ENCODE measurements around the gene GOLGA6A.

The GOLGA6A gene

DNA sequence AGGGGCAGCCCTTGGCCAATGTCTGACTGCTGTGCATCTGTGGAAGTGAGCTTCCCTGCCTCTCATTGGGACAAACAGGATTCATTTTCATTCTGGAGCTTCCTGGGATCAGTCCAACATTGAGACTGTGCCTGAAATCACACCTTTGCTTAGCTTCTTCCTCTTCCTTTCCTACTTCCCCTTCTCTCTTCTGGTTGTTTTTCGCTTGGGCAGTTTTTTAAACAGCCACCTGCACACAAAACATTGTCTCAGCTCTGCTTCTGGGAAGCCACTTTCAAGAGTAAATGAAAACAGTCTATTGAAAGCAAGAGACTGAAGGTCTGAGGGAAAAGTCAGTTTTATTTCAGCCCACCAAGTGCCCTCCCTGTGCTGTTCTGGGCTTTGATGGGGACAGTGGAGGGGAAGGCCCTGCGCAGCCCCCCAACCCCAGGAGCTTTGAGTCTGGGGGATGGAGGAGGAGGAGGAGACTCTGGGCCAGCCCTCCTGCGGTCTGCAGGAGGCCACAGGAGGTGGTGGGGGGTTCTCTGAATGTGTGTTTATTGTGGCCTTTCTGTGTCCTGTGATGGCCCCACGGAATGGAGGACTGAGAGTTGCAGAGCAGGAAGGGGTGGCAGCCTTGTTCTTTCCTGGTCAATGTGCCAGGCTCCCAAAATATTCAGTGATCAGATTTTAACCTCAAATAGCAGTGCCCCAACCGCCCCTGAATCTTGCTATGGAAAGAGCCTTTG, 40.2 kb upstream of the GOLGA6A start:
- H3K4me3 ChIP-seq (ENCODE audit: low read length), result peak overlapping the region; percentile 37
- H3K4me1 ChIP-seq (ENCODE audit: control insufficient read depth, low read length), result peaks cover 27% of the 10 kb centered on the region
- H3K27me3 ChIP-seq (ENCODE audit: control insufficient read depth, low read length), result no peaks in the 10 kb centered on the region
- no peaks in the 10 kb centered on the region; the same call in 1 of the 2 replicates for H4K20me1 ChIP-seq (ENCODE audit: control insufficient read depth, insufficient read depth, low read depth, low read length)
- no peaks in the 10 kb centered on the region for H3K9me2 ChIP-seq (replicated peaks; ENCODE audit: control insufficient read depth, low read length)
- H3K79me2 ChIP-seq (ENCODE audit: control insufficient read depth, low read length), result no peaks in the 10 kb centered on the region
- H3K27ac ChIP-seq (ENCODE audit: low read depth, low read length), result peak overlapping the region; percentile 65
- H3F3A ChIP-seq (ENCODE audit: control insufficient read depth, insufficient read depth), result peaks cover 5% of the 10 kb centered on the region
- H3K4me2 ChIP-seq (ENCODE audit: low read length), result peak overlapping the region; percentile 60
- TF ChIP-seq, protein P1, sequence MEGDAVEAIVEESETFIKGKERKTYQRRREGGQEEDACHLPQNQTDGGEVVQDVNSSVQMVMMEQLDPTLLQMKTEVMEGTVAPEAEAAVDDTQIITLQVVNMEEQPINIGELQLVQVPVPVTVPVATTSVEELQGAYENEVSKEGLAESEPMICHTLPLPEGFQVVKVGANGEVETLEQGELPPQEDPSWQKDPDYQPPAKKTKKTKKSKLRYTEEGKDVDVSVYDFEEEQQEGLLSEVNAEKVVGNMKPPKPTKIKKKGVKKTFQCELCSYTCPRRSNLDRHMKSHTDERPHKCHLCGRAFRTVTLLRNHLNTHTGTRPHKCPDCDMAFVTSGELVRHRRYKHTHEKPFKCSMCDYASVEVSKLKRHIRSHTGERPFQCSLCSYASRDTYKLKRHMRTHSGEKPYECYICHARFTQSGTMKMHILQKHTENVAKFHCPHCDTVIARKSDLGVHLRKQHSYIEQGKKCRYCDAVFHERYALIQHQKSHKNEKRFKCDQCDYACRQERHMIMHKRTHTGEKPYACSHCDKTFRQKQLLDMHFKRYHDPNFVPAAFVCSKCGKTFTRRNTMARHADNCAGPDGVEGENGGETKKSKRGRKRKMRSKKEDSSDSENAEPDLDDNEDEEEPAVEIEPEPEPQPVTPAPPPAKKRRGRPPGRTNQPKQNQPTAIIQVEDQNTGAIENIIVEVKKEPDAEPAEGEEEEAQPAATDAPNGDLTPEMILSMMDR (IDR thresholded peaks at IDR 0.05; ENCODE audit: low read depth, low read length, poor library complexity, severe bottlenecking), result no peak
- no peak for TF ChIP-seq EZH2phosphoT487 (IDR thresholded peaks at IDR 0.05; ENCODE audit: borderline replicate concordance, low read length)
- no peaks in the 10 kb centered on the region for H3K36me3 ChIP-seq (ENCODE audit: control insufficient read depth, low read length)
- no peaks in the 10 kb centered on the region for H3K9me3 ChIP-seq (ENCODE audit: control insufficient read depth, insufficient read depth, low read length)

DNA sequence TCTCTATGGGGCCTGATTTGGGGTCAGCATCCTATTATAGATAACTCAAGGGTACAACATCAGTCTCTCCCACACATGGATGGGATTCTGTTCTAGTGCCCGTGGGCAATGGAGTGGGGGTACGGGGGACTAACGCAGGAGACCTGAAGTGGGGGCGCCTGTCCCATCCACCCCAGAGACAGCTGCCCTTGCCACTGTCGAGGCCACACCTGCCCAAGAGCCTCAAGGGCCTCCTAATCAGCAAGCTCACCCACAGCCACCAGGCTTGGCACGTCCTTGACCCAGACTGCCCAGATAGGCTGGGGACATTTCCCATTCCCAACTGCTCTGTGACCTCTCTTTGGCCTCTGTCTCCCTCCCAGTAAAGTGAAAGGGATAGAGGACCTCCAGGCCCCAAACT, 39.5 kb upstream of the GOLGA6A start:
- no peak overlapping the region for H3K27ac ChIP-seq (ENCODE audit: low read depth, low read length)

GRCh38 chr15:74121039-74121438, 38.7 kb upstream of the GOLGA6A start:
- no peaks in the 10 kb centered on the region for H3K9me2 ChIP-seq (replicated peaks; ENCODE audit: control insufficient read depth, low read length)
- no peaks in the 10 kb centered on the region for H3K9me3 ChIP-seq (ENCODE audit: control insufficient read depth, insufficient read depth, low read length)
- no peaks in the 10 kb centered on the region for H3K79me2 ChIP-seq (ENCODE audit: control insufficient read depth, low read length)
- H3K4me2 ChIP-seq (ENCODE audit: low read length), result no peak overlapping the region
- peaks cover 27% of the 10 kb centered on the region for H3K4me1 ChIP-seq (ENCODE audit: control insufficient read depth, low read length)
- no peak overlapping the region for H3K4me3 ChIP-seq (ENCODE audit: low read length)
- H3F3A ChIP-seq (ENCODE audit: control insufficient read depth, insufficient read depth), result peaks cover 5% of the 10 kb centered on the region
- H3K27ac ChIP-seq (ENCODE audit: low read depth, low read length), result no peak overlapping the region
- H3K36me3 ChIP-seq (ENCODE audit: control insufficient read depth, low read length), result no peaks in the 10 kb centered on the region
- H3K27me3 ChIP-seq (ENCODE audit: control insufficient read depth, low read length), result no peaks in the 10 kb centered on the region
- H4K20me1 ChIP-seq (ENCODE audit: control insufficient read depth, insufficient read depth, low read depth, low read length), result no peaks in the 10 kb centered on the region
- TF ChIP-seq, protein P1 (IDR thresholded peaks at IDR 0.05; ENCODE audit: low read depth, low read length, poor library complexity, severe bottlenecking), result no peak
- TF ChIP-seq EZH2phosphoT487 (IDR thresholded peaks at IDR 0.05; ENCODE audit: borderline replicate concordance, low read length), result no peak

More for the DNA sequence above, 39.5 kb upstream of the GOLGA6A start:
- H3K36me3 ChIP-seq (ENCODE audit: control insufficient read depth, low read length), result no peaks in the 10 kb centered on the region
- no peaks in the 10 kb centered on the region for H3K27me3 ChIP-seq (ENCODE audit: control insufficient read depth, low read length)
- H3F3A ChIP-seq (ENCODE audit: control insufficient read depth, insufficient read depth), result peaks cover 5% of the 10 kb centered on the region
- H3K4me3 ChIP-seq (ENCODE audit: low read length), result no peak overlapping the region
- no peaks in the 10 kb centered on the region for H3K9me3 ChIP-seq (ENCODE audit: control insufficient read depth, insufficient read depth, low read length)
- H3K4me2 ChIP-seq (ENCODE audit: low read length), result peak overlapping the region; percentile 60; the same call in 1 of the 2 replicates
- TF ChIP-seq, protein P1 (IDR thresholded peaks at IDR 0.05; ENCODE audit: low read depth, low read length, poor library complexity, severe bottlenecking), result no peak
- TF ChIP-seq EZH2phosphoT487 (IDR thresholded peaks at IDR 0.05; ENCODE audit: borderline replicate concordance, low read length), result no peak
- H3K9me2 ChIP-seq (replicated peaks; ENCODE audit: control insufficient read depth, low read length), result no peaks in the 10 kb centered on the region
- no peaks in the 10 kb centered on the region for H3K79me2 ChIP-seq (ENCODE audit: control insufficient read depth, low read length)
- H4K20me1 ChIP-seq (ENCODE audit: control insufficient read depth, insufficient read depth, low read depth, low read length), result no peaks in the 10 kb centered on the region; the same call in 1 of the 2 replicates
- peaks cover 27% of the 10 kb centered on the region for H3K4me1 ChIP-seq (ENCODE audit: control insufficient read depth, low read length)

Data from DOHH2 (cell line).